A673 (cell line): Measurements from ENCODE around the gene RPL13A.

ENCODE experiments used
- EZH2 ChIP-seq: fragments of 200-600 bp; sonication (generic); IDR thresholded peaks from 2 replicates; pipeline ENCODE4 v1.6.1; 2017; ENCODE audit warnings: borderline replicate concordance, low read depth, mild to moderate bottlenecking, mixed read lengths, antibody characterized with exemption, low read length; ENCODE audit not compliant: poor library complexity, severe bottlenecking
- TF ChIP-seq, protein P1 (sequence below): fragments of 300-800, 200-600 bp; sonication (generic); conservative IDR thresholded peaks from 2 replicates; pipeline ENCODE4 v1.5.1; 2017; ENCODE audit warnings: low read depth, mild to moderate bottlenecking, antibody characterized with exemption, low read length, moderate library complexity, mixed read lengths

DNA sequence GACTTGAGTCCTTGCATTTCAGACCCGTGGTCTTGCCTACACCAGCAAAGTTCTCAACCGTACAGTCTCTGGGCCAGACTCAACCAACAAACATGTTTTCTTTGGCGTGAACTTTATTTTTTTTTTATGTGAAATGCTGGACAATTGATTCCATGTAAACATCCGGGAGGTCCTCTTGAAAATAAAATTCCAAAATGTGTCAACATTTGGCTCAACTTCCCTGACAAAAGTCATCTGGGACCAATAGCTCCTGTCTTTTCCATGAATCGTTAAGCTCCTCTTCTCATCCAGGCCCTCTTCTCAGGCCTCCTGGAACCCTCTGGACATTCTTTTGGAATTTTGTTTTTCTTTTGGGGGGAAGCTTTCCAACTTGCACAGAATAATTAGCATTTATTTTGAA, 31.6 kb upstream of the RPL13A start:
- TF ChIP-seq, protein P1, sequence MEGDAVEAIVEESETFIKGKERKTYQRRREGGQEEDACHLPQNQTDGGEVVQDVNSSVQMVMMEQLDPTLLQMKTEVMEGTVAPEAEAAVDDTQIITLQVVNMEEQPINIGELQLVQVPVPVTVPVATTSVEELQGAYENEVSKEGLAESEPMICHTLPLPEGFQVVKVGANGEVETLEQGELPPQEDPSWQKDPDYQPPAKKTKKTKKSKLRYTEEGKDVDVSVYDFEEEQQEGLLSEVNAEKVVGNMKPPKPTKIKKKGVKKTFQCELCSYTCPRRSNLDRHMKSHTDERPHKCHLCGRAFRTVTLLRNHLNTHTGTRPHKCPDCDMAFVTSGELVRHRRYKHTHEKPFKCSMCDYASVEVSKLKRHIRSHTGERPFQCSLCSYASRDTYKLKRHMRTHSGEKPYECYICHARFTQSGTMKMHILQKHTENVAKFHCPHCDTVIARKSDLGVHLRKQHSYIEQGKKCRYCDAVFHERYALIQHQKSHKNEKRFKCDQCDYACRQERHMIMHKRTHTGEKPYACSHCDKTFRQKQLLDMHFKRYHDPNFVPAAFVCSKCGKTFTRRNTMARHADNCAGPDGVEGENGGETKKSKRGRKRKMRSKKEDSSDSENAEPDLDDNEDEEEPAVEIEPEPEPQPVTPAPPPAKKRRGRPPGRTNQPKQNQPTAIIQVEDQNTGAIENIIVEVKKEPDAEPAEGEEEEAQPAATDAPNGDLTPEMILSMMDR: no peak
- TF ChIP-seq EZH2: no peak
